HEK293T (cell line): ENCODE measurements around the gene CHP1.

Source experiments
- FOXA1 ChIP-seq: fragments of 450-650 bp; IDR thresholded peaks from 2 replicates; pipeline ENCODE4 v1.6.1; 2016; ENCODE audit warnings: mild to moderate bottlenecking
- FOXM1 ChIP-seq: fragments of 450-650 bp; IDR thresholded peaks from 2 replicates; pipeline ENCODE4 v1.6.1; 2017; ENCODE audit warnings: mild to moderate bottlenecking, borderline replicate concordance
- NFRKB ChIP-seq: fragments of 450-650 bp; IDR thresholded peaks from 2 replicates; pipeline ENCODE4 v1.6.1; 2016; ENCODE audit warnings: mild to moderate bottlenecking, moderate library complexity
- SP1 ChIP-seq: fragments of 450-650 bp; IDR thresholded peaks from 2 replicates; pipeline ENCODE4 v1.6.1; 2017
- SUZ12 ChIP-seq: fragments of 450-650 bp; IDR thresholded peaks from 2 replicates; pipeline ENCODE4 v1.6.1; 2016; ENCODE audit warnings: mild to moderate bottlenecking
- TARDBP ChIP-seq: fragments of 450-650 bp; IDR thresholded peaks from 2 replicates; pipeline ENCODE4 v1.6.1; 2016

DNA sequence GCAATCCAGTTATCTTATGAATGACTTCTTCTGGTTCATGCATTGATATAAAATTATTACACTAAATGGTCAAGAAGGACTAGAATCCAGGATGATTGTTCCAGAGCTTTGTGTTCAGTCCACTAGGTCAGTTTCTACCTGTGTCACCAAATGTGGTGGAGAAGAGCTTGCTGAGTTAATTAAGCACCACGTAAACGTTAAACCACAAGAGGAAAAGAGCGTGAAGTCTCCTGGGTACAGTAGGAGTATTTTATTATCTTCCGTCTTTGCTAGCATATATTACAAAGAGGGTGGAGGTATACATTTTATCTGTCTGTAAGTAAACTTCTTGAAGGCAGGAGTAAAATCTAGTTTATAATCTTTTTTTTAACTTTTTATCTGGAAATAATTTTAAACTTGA is 23.5 kb downstream of the CHP1 start:
- no peak for TF ChIP-seq SUZ12
- TF ChIP-seq SP1, result no peak
- TF ChIP-seq NFRKB, result no peak
- no peak for TF ChIP-seq FOXM1
- TF ChIP-seq TARDBP, result no peak
- TF ChIP-seq FOXA1, result no peak
